Gastrocnemius medialis (tissue), 4 donors: Measurements from ENCODE around the gene KCNJ1. TPM values are rescaled to one million over a fixed set of nuclear protein-coding genes. Genes with fewer than 3 reads are reported as not detected.

Experiments used
- ATAC-seq, 2 donors: fragments of 150-250 bp; one replicate each; pipeline ENCODE4 v1.9.1; 2016
- DNase-seq, 2 donors: peaks; one replicate each; pipeline ENCODE4 v3.0.0-alpha.2; 2019
- H3K27ac ChIP-seq, 4 donors: fragments of 200-600 bp; sonication (generic); 1 replicate in 1 of 4; 2 replicates in 3 of 4; pipeline ENCODE4 v1.5.1; 2016 to 2018; ENCODE audit warnings: mild to moderate bottlenecking in 2 of 4, moderate library complexity in 1 of 4
- H3K27me3 ChIP-seq, 3 donors: fragments of 200-600 bp; sonication (generic) in 2 of 3; 1 replicate in 1 of 3; 2 replicates in 2 of 3; pipeline versions ENCODE4 v1.5.1 to v1.6.0; 2016 to 2019; ENCODE audit warnings: mild to moderate bottlenecking in 1 of 3, moderate library complexity in 1 of 3
- H3K36me3 ChIP-seq, 2 donors: fragments of 200-600 bp; sonication (generic) in 1 of 2; one replicate each; pipeline ENCODE4 v1.5.1; 2017 to 2018
- H3K4me1 ChIP-seq, 2 donors: fragments of 200-600 bp; sonication (generic) in 1 of 2; one replicate each; pipeline ENCODE4 v1.5.1; 2016 to 2017; ENCODE audit warnings: mild to moderate bottlenecking in 2 of 2
- H3K4me3 ChIP-seq, 4 donors: fragments of 200-600 bp; sonication (generic) in 3 of 4; 1 replicate in 1 of 4; 2 replicates in 3 of 4; pipeline ENCODE4 v1.5.1; 2016 to 2019; ENCODE audit warnings: mild to moderate bottlenecking in 2 of 4
- H3K9me3 ChIP-seq, 3 donors: fragments of 200-600 bp; sonication (generic) in 2 of 3; 1 replicate in 1 of 3; 2 replicates in 2 of 3; pipeline ENCODE4 v1.5.1; 2016 to 2019
- POLR2A ChIP-seq, 2 donors: fragments of 450-650 bp; IDR thresholded peaks; one replicate each; pipeline ENCODE4 v1.6.1; 2017; ENCODE audit warnings: antibody characterized with exemption in 2 of 2, mild to moderate bottlenecking in 2 of 2, moderate library complexity in 2 of 2
- in situ Hi-C, 4 donors: fragments of 200-750 bp; cut with MboI; loops; one replicate each; pipeline versions ENCODE4 v1.15.0 to v1.8.0; 2017; ENCODE audit warnings: low sequenced_read_pairs in 4 of 4
- intact Hi-C: fragments of 100-400 bp; cut with DNase I; formaldehyde crosslinking; loops from one replicate; pipeline ENCODE4 v1.15.1; 2023; ENCODE audit warnings: low total_unique reads
- total RNA-seq, 4 donors: library from RNA; depleted of rRNA; stranded (reverse); fragments of >200 nt; gene quantifications; one replicate each; pipeline versions ENCODE4 v1.1.0 to v1.2.3, GENCODE V29; 2016
- TF ChIP-seq, protein P1 (sequence below), 5 experiments: fragments of 450-650 bp in 3 of 5; fragments of 200-600 bp in 2 of 5; sonication (generic) in 2 of 5; IDR thresholded peaks in 4 of 5; conservative IDR thresholded peaks in 1 of 5; 1 replicate in 4 of 5; 2 replicates in 1 of 5; pipeline ENCODE4 v1.5.1; 2016 to 2019; ENCODE audit warnings: antibody characterized with exemption in 5 of 5, mild to moderate bottlenecking in 3 of 5, moderate library complexity in 3 of 5

The KCNJ1 gene
- total RNA-seq, 4 donors from 2014 or later: 3.1 TPM; not detected in 3

DNA sequence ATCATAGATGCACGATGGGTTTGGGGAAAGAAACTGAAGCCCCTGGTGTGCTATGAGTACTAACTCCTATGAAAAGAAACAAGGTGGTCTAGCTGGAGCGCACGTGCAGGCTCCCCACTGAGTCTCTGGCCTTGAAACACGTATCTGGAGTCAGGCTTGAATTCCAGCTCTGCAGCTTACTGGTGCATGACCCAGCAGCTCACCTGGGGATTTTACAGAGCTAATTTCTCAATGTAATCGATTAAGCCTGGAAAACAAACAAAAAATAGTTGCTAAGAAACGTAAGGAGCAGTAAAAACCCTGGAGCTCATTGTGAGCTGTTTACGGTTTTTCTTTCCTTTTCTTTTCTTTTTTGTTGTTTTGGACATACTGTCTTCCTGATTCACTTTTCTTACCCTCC lies 12.3 kb downstream of the KCNJ1 start:
- DNase-seq (no peak), ATAC-seq (no peak)
- Histone ChIP-seq H3K36me3 (no peaks in the 10 kb centered on the region), H3K27me3 (no peaks in the 10 kb centered on the region), H3K9me3 (no peaks in the 10 kb centered on the region), H3K4me1 (no peaks in the 10 kb centered on the region), H3K27ac (no peak overlapping the region), H3K4me3 (no peak overlapping the region)
- TF ChIP-seq, protein P1, sequence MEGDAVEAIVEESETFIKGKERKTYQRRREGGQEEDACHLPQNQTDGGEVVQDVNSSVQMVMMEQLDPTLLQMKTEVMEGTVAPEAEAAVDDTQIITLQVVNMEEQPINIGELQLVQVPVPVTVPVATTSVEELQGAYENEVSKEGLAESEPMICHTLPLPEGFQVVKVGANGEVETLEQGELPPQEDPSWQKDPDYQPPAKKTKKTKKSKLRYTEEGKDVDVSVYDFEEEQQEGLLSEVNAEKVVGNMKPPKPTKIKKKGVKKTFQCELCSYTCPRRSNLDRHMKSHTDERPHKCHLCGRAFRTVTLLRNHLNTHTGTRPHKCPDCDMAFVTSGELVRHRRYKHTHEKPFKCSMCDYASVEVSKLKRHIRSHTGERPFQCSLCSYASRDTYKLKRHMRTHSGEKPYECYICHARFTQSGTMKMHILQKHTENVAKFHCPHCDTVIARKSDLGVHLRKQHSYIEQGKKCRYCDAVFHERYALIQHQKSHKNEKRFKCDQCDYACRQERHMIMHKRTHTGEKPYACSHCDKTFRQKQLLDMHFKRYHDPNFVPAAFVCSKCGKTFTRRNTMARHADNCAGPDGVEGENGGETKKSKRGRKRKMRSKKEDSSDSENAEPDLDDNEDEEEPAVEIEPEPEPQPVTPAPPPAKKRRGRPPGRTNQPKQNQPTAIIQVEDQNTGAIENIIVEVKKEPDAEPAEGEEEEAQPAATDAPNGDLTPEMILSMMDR (IDR thresholded peaks at IDR 0.05 in 4 of 5, conservative IDR thresholded peaks at IDR 0.05 in 1 of 5): no peak
- no peak for TF ChIP-seq POLR2A (IDR thresholded peaks at IDR 0.05)
- intact Hi-C loops: no loop called here
- in situ Hi-C loops: no loop called here

DNA sequence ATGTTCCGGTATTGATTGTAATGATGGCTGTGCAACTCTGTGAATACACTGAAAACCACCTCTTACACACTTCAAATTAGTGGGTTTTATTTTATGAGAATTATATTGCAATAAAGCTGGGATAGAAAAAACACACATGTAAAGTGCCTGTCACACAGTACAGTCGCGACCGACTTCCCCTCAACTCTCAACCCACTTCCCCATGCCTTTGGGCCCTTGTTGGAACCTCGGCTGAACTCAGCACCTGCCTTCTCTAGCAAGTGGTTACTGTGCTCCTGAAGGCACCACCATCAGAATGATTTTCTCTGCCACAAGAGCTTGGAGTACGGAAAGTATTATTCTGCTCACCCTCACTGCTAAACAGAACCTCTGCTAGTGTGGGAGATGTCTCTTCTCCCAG lies 13.5 kb downstream of the KCNJ1 start:
- no peak for TF ChIP-seq POLR2A (IDR thresholded peaks at IDR 0.05)
- TF ChIP-seq, protein P1 (IDR thresholded peaks at IDR 0.05 in 4 of 5, conservative IDR thresholded peaks at IDR 0.05 in 1 of 5): no peak
- Histone ChIP-seq H3K4me3 (no peak overlapping the region), H3K36me3 (no peaks in the 10 kb centered on the region), H3K4me1 (no peaks in the 10 kb centered on the region), H3K9me3 (no peaks in the 10 kb centered on the region), H3K27ac (no peak overlapping the region), H3K27me3 (no peaks in the 10 kb centered on the region)
- ATAC-seq (no peak), DNase-seq (no peak)
- intact Hi-C loops: no loop called here
- in situ Hi-C loops: no loop called here

DNA sequence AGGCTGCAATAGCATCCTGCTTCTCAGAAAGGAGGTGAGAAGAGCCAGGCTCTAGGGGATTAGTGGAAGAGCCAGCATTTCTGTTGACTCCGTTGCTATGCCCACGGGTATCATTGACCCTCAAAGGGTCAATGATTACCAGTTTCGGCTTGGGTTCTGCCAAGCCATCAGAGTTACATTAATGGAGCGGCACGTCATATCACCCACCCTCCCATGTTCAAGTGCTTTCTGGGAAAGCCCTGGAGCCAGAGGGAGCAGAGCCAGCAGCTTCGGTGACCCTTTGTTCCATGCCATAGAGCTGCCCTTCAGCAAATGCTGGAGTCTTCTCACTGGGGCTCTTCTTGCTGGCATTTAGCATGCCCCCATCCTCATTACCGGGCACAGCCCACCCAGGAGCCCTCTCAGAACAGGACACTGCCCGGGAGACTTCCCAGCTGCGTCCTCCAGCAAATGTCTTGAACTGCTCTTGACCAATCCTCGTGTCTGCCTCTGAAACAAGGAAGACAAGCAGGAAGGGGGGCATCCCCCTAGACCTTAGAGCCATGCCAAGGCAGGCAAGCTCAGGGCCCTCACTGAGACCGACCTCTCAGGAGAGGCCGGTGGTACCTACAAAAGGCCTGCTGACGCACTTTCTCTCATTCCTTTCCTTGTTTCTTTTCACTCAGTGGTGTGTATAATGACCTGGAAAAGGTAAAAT lies 14.6 kb downstream of the KCNJ1 start:
- Histone ChIP-seq H3K36me3 (no peaks in the 10 kb centered on the region), H3K27me3 (no peaks in the 10 kb centered on the region), H3K9me3 (no peaks in the 10 kb centered on the region), H3K4me3 (no peak overlapping the region), H3K4me1 (no peaks in the 10 kb centered on the region), H3K27ac (no peak overlapping the region)
- no peak for DNase-seq
- no peak for ATAC-seq
- intact Hi-C loops (no loop called here), in situ Hi-C loops (no loop called here)
- TF ChIP-seq POLR2A (IDR thresholded peaks at IDR 0.05): no peak
- TF ChIP-seq, protein P1 (IDR thresholded peaks at IDR 0.05 in 4 of 5, conservative IDR thresholded peaks at IDR 0.05 in 1 of 5): no peak

DNA sequence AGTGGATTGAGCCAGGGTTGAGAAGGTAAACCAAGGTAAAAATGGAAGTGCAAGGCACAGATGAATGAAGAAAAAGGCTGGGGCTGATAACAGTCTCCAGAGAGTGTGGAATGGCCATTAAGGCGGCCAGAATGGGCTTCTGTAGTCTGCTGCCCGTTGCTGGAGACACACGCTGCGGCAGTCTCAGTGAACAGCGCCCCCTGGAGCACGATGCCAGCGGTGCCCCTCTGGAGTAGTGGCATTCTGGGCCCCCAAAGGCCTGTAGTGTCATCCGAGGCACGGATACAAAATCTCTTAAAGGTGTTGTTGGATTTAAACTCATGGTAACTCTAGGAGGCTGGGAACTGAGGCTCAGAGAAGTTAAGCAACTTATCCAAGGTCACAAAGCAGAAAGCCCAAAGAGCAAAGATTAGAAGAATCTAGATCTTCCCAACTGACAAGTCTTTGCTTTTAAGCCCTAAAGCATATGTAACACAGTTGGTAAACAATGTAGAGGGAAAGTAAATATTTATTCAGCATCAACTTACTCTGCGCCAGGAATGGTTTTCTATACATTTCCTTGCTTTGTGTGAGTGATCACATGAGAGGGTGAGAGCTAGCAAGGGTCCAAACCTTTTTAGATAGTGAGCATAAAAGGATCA lies 18.2 kb downstream of the KCNJ1 start:
- Histone ChIP-seq H3K36me3 (no peaks in the 10 kb centered on the region), H3K4me3 (no peak overlapping the region), H3K4me1 (no peaks in the 10 kb centered on the region), H3K9me3 (no peaks in the 10 kb centered on the region), H3K27me3 (no peaks in the 10 kb centered on the region), H3K27ac (no peak overlapping the region)
- TF ChIP-seq, protein P1 (IDR thresholded peaks at IDR 0.05 in 4 of 5, conservative IDR thresholded peaks at IDR 0.05 in 1 of 5): peak; percentile 33 to 56 (median 48)
- no peak for TF ChIP-seq POLR2A (IDR thresholded peaks at IDR 0.05)
- no peak for DNase-seq
- intact Hi-C loops: no loop called here
- no peak for ATAC-seq
- in situ Hi-C loops: loop anchor here (25.0 kb wide), 3 partner anchors 212 to 812 kb away; no protein-coding TSS in a partner anchor
